Stomach (tissue), 4 donors: ENCODE measurements around the gene RBM14.

Source experiments
- CTCF ChIP-seq, 7 experiments: fragments of 450-650 bp in 4 of 7; fragments of 200-600 bp in 3 of 7; sonication (generic) in 3 of 7; IDR thresholded peaks; one replicate each; pipeline ENCODE4 v1.5.1; 2016 to 2019; ENCODE audit warnings: antibody characterized with exemption in 7 of 7, control low read depth in 2 of 7, mild to moderate bottlenecking in 1 of 7
- EP300 ChIP-seq: sonication (generic); formaldehyde crosslinking; IDR thresholded peaks from one replicate; pipeline ENCODE4 v1.6.1; 2017; ENCODE audit warnings: antibody characterized with exemption
- POLR2A ChIP-seq, 4 donors: fragments of 450-650 bp; IDR thresholded peaks; one replicate each; pipeline ENCODE4 v1.6.1; 2016; ENCODE audit warnings: antibody characterized with exemption in 4 of 4, control low read depth in 2 of 4, mild to moderate bottlenecking in 1 of 4, moderate library complexity in 1 of 4
- POLR2AphosphoS5 ChIP-seq, 3 donors: sonication (generic); formaldehyde crosslinking; IDR thresholded peaks; one replicate each; pipeline ENCODE4 v1.6.1; 2016; ENCODE audit warnings: antibody characterized with exemption in 3 of 3

DNA sequence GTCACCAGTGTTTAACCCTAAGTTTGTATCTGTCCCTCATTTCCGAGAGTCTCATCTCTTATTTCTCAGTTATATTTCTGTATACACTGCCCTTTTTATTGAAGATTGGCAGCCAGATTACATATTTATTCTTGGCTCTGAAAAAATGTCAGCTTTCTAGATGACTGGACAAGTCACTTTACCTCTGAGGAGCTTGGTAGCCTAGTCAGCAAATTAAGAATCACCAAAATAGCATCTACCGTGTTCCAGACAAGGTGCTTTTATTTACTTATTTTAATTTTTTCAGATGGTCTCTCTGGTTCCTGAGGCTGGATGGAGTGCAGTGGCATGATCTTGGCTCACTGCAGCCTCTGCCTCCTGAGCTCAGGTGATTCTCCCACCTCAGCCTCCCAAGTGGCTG lies 16.5 kb downstream of the RBM14 start:
- TF ChIP-seq CTCF (IDR thresholded peaks at IDR 0.05) (no peak), POLR2A (IDR thresholded peaks at IDR 0.05) (no peak), POLR2AphosphoS5 (IDR thresholded peaks at IDR 0.05) (no peak), EP300 (no peak)
